ENCODE results near the gene PSENEN.
"Not testable (repeated sequence)": the region's sequence is repeated elsewhere in the genome, so short reads cannot be mapped to it uniquely, and the experiment has no call there.

Gene PSENEN

DNA sequence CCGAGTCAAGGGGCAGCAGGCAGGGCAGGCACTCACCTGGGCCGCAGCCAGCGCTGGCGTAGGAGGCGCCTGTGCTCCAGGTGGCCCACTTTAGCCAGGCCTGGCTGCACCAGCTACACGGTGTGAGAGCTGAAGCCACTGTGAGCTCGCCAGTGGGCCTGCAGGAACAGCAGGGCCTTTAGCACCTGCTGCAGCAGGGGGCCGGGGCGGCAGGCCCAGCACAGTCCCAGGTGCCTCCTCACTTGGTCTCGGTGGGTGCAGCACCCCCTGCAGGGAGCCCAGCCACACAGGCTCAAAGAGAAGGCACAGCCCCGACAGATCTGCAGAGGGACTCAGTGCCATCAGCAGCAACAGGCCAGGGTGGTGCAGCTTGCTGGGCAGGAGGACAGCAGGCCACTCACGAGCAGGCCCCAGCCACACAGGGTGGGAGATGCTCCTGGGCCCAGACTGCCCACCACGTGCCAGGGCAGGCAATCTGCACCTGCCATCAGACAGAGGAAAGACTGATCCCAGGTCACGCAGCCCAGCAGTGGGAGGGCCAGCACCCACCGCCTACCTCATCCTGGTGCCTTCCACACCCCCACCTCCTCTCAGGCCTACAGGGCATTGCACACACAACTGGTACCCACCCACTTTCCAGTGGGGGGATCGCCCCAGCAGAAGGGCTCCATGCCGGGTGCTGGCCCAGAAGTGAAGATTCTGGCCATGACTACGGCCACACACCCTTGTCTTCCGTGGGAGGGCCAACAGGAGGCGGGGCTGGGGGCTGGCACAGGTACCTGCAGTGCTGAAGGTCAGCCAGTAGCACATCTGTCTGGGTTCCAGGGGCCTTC is 45.7 kb downstream of the PSENEN start:
- peak; percentile 33 for DNase-seq

DNA sequence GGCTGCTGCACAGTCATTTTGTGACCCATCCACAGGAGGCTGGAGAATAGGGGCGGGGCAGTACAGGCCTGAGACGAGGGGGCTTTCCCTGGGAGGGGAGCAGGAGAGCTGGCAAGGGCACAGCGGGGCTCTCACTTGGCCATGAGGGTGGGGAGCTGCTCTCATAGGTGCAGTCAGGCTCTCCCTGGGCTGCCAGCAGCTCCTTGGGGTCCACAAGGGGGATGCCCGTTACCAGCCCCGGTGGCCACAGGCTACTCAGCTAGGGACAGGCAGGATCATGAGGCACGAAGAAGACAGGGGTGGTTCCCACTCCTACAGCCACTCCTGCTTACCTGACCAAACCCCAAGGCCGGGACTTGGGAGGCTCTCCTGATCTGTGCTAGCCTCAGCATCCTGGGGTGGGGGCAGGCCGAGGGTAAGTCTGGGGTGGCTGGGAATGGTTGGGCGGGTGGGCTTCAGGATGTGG is 46.4 kb downstream of the PSENEN start:
- DNase-seq, result no peak

DNA sequence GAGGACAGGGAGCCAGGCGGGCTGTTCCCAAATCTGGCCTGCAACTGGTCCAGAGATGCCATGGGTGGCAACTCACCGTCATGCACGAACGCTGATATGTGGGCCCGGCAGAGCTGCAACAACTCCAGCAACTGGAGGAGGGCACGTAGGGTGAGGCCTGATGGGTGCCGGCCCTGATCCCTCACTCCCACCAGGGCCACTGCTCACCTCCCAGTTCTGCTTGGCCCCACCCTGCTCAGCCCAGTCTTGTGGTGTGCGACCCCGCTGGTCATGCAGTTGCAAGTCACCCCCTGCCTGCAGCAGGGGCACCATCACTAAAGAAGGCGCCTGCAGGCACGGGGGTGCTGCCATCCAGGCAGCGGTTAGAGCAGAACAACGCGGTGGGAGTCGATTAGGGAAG is 46.9 kb downstream of the PSENEN start:
- no peak for DNase-seq

DNA sequence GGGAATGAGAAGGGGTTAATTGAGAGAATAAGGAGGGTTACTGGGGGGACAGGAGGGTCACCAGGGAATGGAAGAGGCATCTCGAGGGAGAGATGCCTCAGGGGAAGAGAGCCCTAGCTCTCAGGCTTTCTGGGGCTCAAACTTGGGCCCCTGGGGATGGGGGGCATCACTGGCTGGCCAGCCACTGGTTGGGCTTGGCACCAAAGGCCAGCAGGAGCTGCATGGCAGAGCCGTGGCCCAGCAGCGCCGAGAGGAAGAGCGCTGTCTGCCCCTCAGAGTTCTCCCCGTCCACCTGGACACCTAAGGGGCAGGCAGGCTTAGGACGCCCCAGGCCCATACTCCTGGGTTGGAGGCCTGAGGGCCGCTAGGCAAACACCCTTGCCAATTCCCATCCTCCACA is 47.4 kb downstream of the PSENEN start:
- DNase-seq, result no peak

DNA sequence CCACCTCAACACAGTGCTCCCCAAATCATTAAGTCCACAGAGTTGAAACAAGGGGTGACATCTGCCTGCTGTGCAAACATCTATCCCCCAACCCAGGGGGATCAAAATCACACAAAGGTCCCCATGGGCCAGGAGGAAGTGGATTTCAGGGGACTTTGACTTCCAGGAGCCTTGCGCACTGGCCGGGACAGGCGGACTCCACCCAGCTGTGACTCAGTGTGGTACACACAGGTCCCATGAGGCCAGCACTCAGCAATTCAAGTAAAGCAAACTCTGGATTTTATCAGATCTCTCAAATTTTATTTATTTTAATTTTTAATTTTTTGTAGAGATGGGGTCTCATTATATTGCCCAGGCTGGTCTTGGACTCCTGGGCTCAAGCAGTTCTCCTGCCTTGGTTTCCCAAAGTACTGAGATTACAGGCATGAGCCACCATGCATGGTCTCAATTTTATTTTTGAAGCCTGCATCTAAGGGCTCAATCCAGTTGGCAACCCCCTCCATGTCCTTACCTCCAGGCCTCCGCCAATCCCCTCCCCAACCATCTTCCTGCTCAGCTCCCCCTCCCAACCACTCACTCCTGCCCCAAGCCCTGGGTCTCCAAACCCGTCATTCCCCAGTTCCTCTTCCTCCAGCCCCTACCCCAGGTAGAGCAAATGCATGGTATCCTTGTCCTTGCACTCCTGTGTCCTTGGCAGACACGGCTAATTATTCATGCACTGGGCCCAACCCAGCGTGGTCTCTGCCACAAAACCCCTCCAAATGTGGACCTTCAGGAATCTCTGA is 48.1 kb downstream of the PSENEN start:
- no peak for DNase-seq

GRCh38 chr19:35795564-35795963 is 50.1 kb downstream of the PSENEN start:
- DNase-seq, result not testable (repeated sequence)

All from DMS79 treated with DMSO at 0.1 percent for 48 hours (cell line).